Neuron (in vitro differentiated cells): ENCODE results near the gene DNAH3.
"Not testable (repeated sequence)": the region's sequence is repeated elsewhere in the genome, so short reads cannot be mapped to it uniquely, and the experiment has no call there.

Source experiments
- H2AFZ ChIP-seq: one replicate; pipeline ENCODE4 v1.6.1; 2013; ENCODE audit warnings: low read depth, mild to moderate bottlenecking, inconsistent platforms, low read length, moderate library complexity
- H3K27me3 ChIP-seq: one replicate; pipeline ENCODE4 v1.6.1; 2013; ENCODE audit warnings: low read length; ENCODE audit not compliant: insufficient read depth
- H3K36me3 ChIP-seq: one replicate; pipeline ENCODE4 v1.6.1; 2013; ENCODE audit warnings: low read length; ENCODE audit not compliant: insufficient read depth
- H3K4me1 ChIP-seq: one replicate; pipeline ENCODE4 v1.6.1; 2013; ENCODE audit warnings: low read length; ENCODE audit not compliant: insufficient read depth
- H3K4me3 ChIP-seq: 2 replicates; pipeline ENCODE4 v1.5.1; 2013; ENCODE audit warnings: mild to moderate bottlenecking, low read length, moderate library complexity
- H3K9me3 ChIP-seq: one replicate; pipeline ENCODE4 v1.6.1; 2013; ENCODE audit warnings: low read length

DNAH3 gene

GRCh38 chr16:20944861-20945574 lies 205.6 kb downstream of the DNAH3 start:
- H3K9me3 ChIP-seq, result no peaks in the 10 kb centered on the region

GRCh38 chr16:20942256-20942655 lies 208.4 kb downstream of the DNAH3 start:
- Histone ChIP-seq H3K4me3 (no peak overlapping the region), H3K27me3 (no peaks in the 10 kb centered on the region), H3K9me3 (no peaks in the 10 kb centered on the region), H3K36me3 (no peaks in the 10 kb centered on the region), H3K4me1 (no peaks in the 10 kb centered on the region), H2AFZ (no peak overlapping the region)

More at GRCh38 chr16:20944861-20945574, 205.6 kb downstream of the DNAH3 start:
- Histone ChIP-seq H3K27me3 (no peaks in the 10 kb centered on the region), H3K36me3 (no peaks in the 10 kb centered on the region), H3K4me3 (no peak overlapping the region), H3K4me1 (no peaks in the 10 kb centered on the region), H2AFZ (no peak overlapping the region)

- no peak overlapping the region for H2AFZ ChIP-seq
- no peaks in the 10 kb centered on the region for H3K36me3 ChIP-seq
- no peaks in the 10 kb centered on the region for H3K27me3 ChIP-seq
- no peak overlapping the region for H3K4me3 ChIP-seq
- no peaks in the 10 kb centered on the region for H3K9me3 ChIP-seq
- H3K4me1 ChIP-seq, result no peaks in the 10 kb centered on the region
Measured at GRCh38 chr16:20941636-20941926, 209.1 kb downstream of the DNAH3 start.

GRCh38 chr16:20940871-20941635 lies 209.6 kb downstream of the DNAH3 start:
- Histone ChIP-seq H3K36me3 (no peaks in the 10 kb centered on the region), H3K27me3 (no peaks in the 10 kb centered on the region), H3K9me3 (no peaks in the 10 kb centered on the region), H3K4me3 (no peak overlapping the region), H3K4me1 (no peaks in the 10 kb centered on the region), H2AFZ (no peak overlapping the region)

DNA sequence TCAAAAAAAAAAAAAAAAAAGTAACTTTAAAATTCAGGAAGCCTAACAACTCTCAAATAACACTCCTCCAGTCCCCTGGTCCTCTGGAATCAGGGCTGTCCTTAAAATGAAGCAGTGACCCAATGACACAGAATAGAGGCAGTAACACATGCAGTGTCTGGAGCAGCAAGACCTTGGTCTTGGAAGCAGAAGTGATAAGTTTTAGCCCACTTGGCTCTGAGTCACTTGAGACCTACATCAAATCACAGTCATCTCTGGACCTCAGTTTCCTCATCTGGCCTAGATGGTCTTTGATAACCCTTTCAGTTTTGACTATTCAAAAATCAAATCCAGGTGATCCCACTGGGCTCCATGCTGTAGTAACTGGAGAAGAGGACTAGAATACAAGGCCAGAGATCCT lies 211.0 kb downstream of the DNAH3 start:
- no peak overlapping the region for H3K4me3 ChIP-seq
- no peaks in the 10 kb centered on the region for H3K9me3 ChIP-seq
- no peak overlapping the region for H2AFZ ChIP-seq
- no peaks in the 10 kb centered on the region for H3K36me3 ChIP-seq
- no peaks in the 10 kb centered on the region for H3K27me3 ChIP-seq
- H3K4me1 ChIP-seq, result no peaks in the 10 kb centered on the region

DNA sequence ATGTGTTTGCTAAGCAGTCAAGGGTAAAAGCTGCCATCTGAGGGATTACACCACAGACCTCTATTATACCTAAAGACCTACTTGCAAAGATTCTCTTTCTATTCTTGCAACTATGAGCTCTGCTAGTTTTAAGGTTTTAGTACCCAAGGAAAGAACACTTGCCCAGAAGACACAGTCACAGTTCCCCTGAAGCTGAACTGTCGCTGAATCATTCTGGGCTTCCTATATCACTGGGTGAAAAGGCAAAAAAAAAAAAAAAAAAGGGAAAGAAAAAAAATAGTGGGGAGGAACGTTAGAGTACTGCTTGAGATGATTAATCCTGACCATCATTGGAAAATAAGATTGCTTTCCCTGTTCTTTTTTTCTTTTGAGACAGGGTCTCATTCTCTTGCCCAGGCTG lies 212.2 kb downstream of the DNAH3 start:
- Histone ChIP-seq H3K4me1 (no peaks in the 10 kb centered on the region), H2AFZ (no peak overlapping the region), H3K9me3 (no peaks in the 10 kb centered on the region), H3K4me3 (no peak overlapping the region), H3K36me3 (no peaks in the 10 kb centered on the region), H3K27me3 (no peaks in the 10 kb centered on the region)

- H3K36me3 ChIP-seq, result no peaks in the 10 kb centered on the region
- no peaks in the 10 kb centered on the region for H3K4me1 ChIP-seq
- H3K9me3 ChIP-seq, result no peaks in the 10 kb centered on the region
- no peak overlapping the region for H3K4me3 ChIP-seq
- no peak overlapping the region for H2AFZ ChIP-seq
- no peaks in the 10 kb centered on the region for H3K27me3 ChIP-seq
Measured at GRCh38 chr16:20937736-20938135, 212.9 kb downstream of the DNAH3 start.

- no peaks in the 10 kb centered on the region for H3K36me3 ChIP-seq
- no peaks in the 10 kb centered on the region for H3K9me3 ChIP-seq
- no peak overlapping the region for H3K4me3 ChIP-seq
- H3K4me1 ChIP-seq, result peaks cover 5% of the 10 kb centered on the region
- H2AFZ ChIP-seq, result no peak overlapping the region
- H3K27me3 ChIP-seq, result no peaks in the 10 kb centered on the region
Measured at GRCh38 chr16:20933589-20933988, 217.1 kb downstream of the DNAH3 start.

GRCh38 chr16:20931066-20931600 lies 219.5 kb downstream of the DNAH3 start:
- peaks cover 5% of the 10 kb centered on the region for H3K4me1 ChIP-seq
- no peaks in the 10 kb centered on the region for H3K27me3 ChIP-seq
- no peaks in the 10 kb centered on the region for H3K9me3 ChIP-seq
- no peaks in the 10 kb centered on the region for H3K36me3 ChIP-seq
- H2AFZ ChIP-seq, result no peak overlapping the region
- no peak overlapping the region for H3K4me3 ChIP-seq

DNA sequence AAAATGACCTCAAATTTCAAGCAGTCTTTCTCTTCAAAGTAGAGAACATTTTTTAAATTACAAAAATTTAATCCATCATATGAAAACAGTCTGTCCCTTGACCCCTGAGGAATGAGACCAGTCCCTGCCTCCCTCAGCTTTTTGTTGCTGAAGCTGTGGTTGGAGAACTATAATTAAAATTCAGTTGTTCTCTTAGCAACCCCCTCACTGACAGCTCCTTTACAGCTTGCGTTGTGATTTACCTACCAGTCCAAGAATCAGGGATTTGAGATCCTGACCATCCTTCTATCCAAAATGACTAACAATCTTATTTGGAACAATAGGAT lies 220.3 kb downstream of the DNAH3 start:
- no peak overlapping the region for H2AFZ ChIP-seq
- H3K4me1 ChIP-seq, result peaks cover 5% of the 10 kb centered on the region
- no peak overlapping the region for H3K4me3 ChIP-seq
- no peaks in the 10 kb centered on the region for H3K27me3 ChIP-seq
- no peaks in the 10 kb centered on the region for H3K9me3 ChIP-seq
- no peaks in the 10 kb centered on the region for H3K36me3 ChIP-seq

- H3K36me3 ChIP-seq, H3K4me1 ChIP-seq, H3K27me3 ChIP-seq, H2AFZ ChIP-seq, H3K9me3 ChIP-seq, H3K4me3 ChIP-seq: not testable (repeated sequence)
Measured at GRCh38 chr16:20929676-20930364, 220.8 kb downstream of the DNAH3 start.

GRCh38 chr16:20928774-20929411 lies 221.8 kb downstream of the DNAH3 start:
- Histone ChIP-seq H3K36me3 (peaks cover 8% of the 10 kb centered on the region), H3K9me3 (no peaks in the 10 kb centered on the region), H3K4me3 (no peak overlapping the region), H3K27me3 (no peaks in the 10 kb centered on the region), H2AFZ (no peak overlapping the region), H3K4me1 (peaks cover 5% of the 10 kb centered on the region)

GRCh38 chr16:20925751-20926150 lies 224.9 kb downstream of the DNAH3 start:
- no peak overlapping the region for H3K4me3 ChIP-seq
- H2AFZ ChIP-seq, result no peak overlapping the region
- H3K27me3 ChIP-seq, result no peaks in the 10 kb centered on the region
- H3K9me3 ChIP-seq, result no peaks in the 10 kb centered on the region
- H3K4me1 ChIP-seq, result peaks cover 5% of the 10 kb centered on the region
- H3K36me3 ChIP-seq, result peaks cover 10% of the 10 kb centered on the region
